Posterior vena cava (tissue), 2 donors: Measurements from ENCODE around the gene CFAP97. TPM values are rescaled to one million over a fixed set of nuclear protein-coding genes. Genes with fewer than 3 reads are reported as not detected.
A peak's percentile ranks its signal among the peaks of the same experiment; 100 is the strongest.
"Not testable (repeated sequence)": the region's sequence is repeated elsewhere in the genome, so short reads cannot be mapped to it uniquely, and the experiment has no call there.

Experiments
- DNase-seq: peaks from one replicate; pipeline ENCODE4 v3.0.0-alpha.2; 2020; ENCODE audit warnings: low spot score
- intact Hi-C, 2 donors: fragments of 100-400 bp; cut with DNase I; formaldehyde crosslinking; loops; one replicate each; pipeline versions ENCODE4 v1.14.1 to v1.14.2; 2022 to 2023
- total RNA-seq, 2 donors: library from RNA; stranded (reverse); fragmentation: NEBNext Ultra II Directional; extraction: Animal tissue kit (Norgen Biotek cat#: 25700); gene quantifications; one replicate each; pipeline ENCODE4 v1.2.1, GENCODE V29; 2021
- donor health status: DM: yes; HTN: yes; CAD: no.
- donor health status: DM: yes; HTN: yes; CAD: no.

The CFAP97 gene
- total RNA-seq, 2 donors from 2014 or later = 42.6 to 52.9 TPM

DNA sequence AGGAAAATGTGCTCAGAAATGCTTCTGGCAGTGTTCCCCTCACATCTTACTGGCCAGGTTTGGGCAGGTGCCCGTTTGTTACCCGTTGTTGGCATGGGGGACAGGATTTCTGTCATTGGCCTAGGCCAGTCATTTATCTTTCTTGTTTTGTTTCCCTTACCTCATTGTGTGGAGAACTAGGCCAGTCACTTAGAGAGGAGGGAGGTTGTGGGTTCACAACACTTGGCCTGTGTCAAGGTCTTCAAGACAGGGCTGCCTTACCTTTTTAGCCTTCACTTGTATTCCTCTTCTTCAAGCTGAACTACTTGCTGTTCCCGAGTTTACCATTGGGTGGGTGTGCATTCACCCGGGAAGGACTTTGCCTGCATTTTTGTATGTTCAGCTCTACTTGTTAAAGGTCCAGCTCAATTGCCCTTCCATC, 23.3 kb upstream of the CFAP97 start:
- intact Hi-C loops = no loop called here
- no peak for DNase-seq

- intact Hi-C loops = no loop called here
- no peak for DNase-seq
Measured at GRCh38 chr4:185225940-185226339, 22.1 kb upstream of the CFAP97 start.

- intact Hi-C loops = no loop called here
- no peak for DNase-seq
Measured at GRCh38 chr4:185224597-185224996, 20.8 kb upstream of the CFAP97 start.

DNA sequence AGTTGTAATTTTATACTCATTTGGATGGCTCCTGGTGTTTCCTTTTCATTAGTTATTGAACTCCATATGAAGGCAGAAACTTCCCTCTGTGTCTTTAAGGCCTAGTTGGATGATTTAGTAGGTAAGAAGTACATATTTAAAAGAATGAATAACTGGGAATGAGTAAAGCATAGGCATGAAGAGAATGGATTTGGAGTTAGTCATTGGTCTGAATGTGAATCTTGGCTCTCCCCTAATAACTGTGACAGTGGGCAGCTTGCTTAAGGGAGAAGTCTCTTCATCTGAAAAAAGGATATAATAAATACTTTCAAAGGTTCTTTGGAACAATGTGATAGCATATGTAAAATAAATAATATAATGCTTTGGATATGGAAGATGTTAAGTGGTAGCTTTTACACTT, 18.8 kb upstream of the CFAP97 start:
- no peak for DNase-seq
- intact Hi-C loops = no loop called here

GRCh38 chr4:185221912-185222311, 18.1 kb upstream of the CFAP97 start:
- intact Hi-C loops = no loop called here
- DNase-seq = no peak

- intact Hi-C loops = no loop called here
Measured at GRCh38 chr4:185221491-185221890, 17.7 kb upstream of the CFAP97 start.

GRCh38 chr4:185219551-185220344, 15.9 kb upstream of the CFAP97 start:
- intact Hi-C loops = loop anchor here in 1 of 2 donors (10.0 kb wide), 1 partner anchor 125 kb away; no protein-coding TSS in a partner anchor
- no peak for DNase-seq

More at GRCh38 chr4:185221491-185221890, 17.7 kb upstream of the CFAP97 start:
- DNase-seq = no peak

DNA sequence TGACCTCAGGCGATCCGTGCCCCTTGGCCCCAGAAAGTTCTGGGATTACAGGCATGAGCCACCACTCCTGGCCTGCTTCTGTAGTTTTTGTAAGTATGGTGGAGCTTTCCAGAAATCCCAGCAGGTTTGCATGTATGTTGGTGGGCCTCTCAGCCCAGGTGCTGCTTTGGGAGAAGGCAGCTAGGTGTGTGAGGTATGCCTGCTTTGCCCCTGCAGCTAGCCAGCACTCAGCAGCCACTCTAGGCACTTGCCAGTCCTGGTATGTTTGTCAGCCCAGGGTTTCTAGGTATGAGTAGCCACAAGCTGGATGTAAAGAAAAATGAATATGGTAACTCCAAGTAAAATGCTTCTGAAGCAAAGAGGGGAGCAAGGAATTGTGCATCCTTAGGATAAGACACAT, 14.5 kb upstream of the CFAP97 start:
- intact Hi-C loops = loop anchor here (1.0 to 10.0 kb wide), 2 partner anchors 41 to 126 kb away; no protein-coding TSS in a partner anchor
- DNase-seq = no peak

DNA sequence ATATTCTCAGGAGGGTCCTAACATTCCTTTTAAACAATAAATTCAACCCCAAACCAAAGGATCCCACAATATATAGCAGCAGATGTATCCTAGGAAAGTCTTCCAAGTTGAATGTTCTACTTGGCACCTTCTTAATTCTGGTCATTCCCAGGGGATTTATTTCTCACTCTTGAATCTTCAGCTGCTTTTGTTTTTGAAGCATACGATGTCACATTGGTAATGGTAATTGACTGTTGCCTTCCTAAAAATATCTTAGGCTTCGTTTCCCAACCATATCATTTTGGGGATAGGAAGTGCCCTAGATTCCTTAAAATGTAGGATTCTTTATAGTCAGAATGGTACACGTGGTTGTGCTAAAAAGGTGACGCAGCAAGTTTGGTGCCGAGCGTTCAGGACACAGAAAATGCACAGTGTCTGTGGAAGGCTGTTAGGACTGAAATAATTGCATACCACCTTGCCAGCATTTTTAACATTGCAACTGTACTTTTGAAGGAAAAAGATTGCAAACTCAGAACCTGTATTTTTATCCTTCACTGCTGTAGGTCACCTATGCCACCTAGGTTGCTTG, 13.7 kb upstream of the CFAP97 start:
- intact Hi-C loops = loop anchor here in 1 of 2 donors (10.0 kb wide), 1 partner anchor 127 kb away; no protein-coding TSS in a partner anchor
- no peak for DNase-seq

DNA sequence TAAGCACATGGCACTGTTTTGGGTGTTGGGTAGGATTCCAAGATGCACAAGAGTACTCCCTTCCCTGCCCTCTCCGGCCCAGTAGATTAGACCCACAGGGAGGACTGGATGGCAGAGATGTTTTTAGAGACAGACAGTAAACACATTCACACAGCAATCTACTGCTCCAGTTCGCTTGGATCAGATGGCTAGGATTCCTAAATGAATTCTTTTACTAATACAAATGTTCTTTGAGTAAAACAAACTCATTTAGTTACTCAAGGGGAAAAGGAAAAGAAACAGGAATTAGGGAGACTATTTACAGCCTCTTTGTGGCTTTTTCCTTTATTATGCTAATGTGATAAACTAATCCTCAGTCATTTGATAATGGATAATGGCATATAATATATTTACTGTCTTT, 11.5 kb upstream of the CFAP97 start:
- intact Hi-C loops = loop anchor here in 1 of 2 donors (10.0 kb wide), 1 partner anchor 130 kb away; no protein-coding TSS in a partner anchor
- no peak for DNase-seq

DNA sequence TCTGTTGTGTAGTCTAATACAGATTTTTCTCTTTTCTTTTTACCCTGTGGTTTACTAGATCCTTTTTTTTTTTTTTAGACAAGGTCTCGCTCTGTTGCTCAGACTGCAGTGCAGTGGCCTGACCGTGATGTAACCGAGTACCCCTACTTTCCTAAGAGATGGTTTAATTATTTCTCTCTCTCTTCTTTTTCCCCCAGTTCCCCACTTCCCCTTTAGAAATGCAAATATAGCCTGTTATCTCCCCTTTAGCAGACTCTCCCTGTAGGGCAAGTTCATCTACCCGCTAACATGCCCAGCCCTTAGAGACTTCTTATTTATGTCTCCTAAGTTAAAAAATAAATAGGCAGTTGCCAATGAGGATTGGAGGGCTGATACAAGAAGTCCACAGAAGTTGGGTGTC, 10.1 kb upstream of the CFAP97 start:
- intact Hi-C loops = loop anchor here in 1 of 2 donors (10.0 kb wide), 1 partner anchor 131 kb away; no protein-coding TSS in a partner anchor

DNA sequence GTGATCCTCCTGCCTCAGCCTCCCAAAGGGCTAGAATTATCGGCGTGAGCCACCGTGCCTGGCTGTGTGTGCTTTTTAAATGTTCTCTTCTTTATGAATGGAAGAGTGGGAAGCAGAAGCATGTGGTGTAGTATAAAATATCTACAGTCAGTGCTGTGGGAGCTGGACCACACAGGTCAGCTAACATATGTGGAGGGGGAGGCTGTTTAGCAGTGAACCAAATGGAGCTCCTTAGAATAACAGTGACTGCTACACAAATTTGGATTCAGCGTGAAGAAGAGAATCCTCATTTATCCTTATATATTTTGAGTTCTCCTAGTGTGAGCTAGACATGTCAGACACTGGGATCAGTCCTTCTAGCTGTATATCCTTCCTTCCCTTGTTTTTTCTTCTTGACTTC, 8.8 kb upstream of the CFAP97 start:
- intact Hi-C loops = loop anchor here in 1 of 2 donors (10.0 kb wide), 1 partner anchor 132 kb away; no protein-coding TSS in a partner anchor
- DNase-seq = no peak

More for the DNA sequence above, 10.1 kb upstream of the CFAP97 start:
- no peak for DNase-seq

DNA sequence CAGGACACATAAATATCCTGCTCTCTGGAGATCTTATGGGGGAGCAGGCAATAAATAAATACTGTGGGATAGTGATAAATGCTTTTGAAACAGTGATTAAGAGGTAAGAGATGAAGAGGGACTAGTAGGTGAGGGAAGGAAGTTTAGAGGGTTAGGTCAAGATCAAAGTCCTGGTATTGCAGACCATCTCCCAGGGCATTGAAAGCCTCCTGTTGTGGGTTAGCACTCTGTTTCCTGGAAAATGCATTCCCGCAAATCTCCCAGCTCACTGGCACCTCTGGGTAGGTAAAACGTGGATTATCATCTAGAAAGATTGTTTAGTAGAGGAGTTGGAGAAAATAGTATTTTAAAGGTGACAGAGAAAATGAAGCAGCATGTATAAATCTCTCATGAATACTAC, 7.8 kb upstream of the CFAP97 start:
- intact Hi-C loops = loop anchor here in 1 of 2 donors (10.0 kb wide), 1 partner anchor 133 kb away; no protein-coding TSS in a partner anchor
- no peak for DNase-seq

DNA sequence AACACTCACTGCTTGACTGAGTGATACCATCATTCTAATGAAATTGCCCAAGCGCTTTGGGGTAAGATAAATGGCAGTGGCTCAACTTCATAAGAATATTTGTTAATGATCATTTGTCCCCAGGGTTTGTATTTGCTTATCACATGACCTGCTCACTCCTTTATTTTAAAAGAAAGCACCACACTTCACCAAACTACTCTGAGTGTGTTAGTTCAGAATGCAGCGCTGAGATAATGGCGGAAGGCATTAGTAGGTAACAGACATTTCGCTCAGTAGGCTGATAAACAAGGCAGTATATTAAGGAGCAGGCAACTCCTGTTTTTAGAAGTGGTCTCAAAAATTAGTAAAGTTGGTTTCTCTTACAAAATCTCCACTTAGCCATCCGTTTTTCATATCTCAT, 7.2 kb upstream of the CFAP97 start:
- DNase-seq = no peak
- intact Hi-C loops = loop anchor here in 1 of 2 donors (10.0 kb wide), 1 partner anchor 134 kb away; no protein-coding TSS in a partner anchor

- DNase-seq = peak; percentile 89
- intact Hi-C loops = loop anchor here in 1 of 2 donors (10.0 kb wide), 1 partner anchor 134 kb away; no protein-coding TSS in a partner anchor
Measured at GRCh38 chr4:185210102-185210981, 6.5 kb upstream of the CFAP97 start.

DNA sequence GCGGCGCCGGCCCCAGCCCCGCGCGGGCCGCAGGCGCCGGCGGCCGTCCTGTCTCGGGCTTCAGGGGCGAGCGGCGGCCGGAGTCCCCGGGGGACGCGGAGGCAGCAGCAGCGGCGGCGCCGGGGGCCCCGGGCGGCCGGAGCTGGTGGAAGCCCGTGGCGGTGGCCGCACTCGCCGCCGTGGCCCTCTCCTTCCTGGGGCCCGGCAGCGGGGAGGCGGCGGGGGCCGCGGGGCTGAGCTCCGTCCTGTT, 6.0 kb upstream of the CFAP97 start:
- intact Hi-C loops = loop anchor here in 1 of 2 donors (10.0 kb wide), 2 partner anchors 135 to 185 kb away; partner anchors contain the start of genes ANKRD37 and LRP2BP
- not testable (repeated sequence) for DNase-seq

- peak; percentile 94 for DNase-seq
- intact Hi-C loops = loop anchor here in 1 of 2 donors (10.0 kb wide), 1 partner anchor 186 kb away; the partner anchor contains the start of genes ANKRD37 and LRP2BP
Measured at GRCh38 chr4:185209031-185209851, 5.4 kb upstream of the CFAP97 start, which contains the start of gene SNX25. Gene SNX25, plus strand, starts transcription at chr4:185209598. Its CDS starts 229 bp downstream, at chr4:185209827.

GRCh38 chr4:185207466-185207865, 3.7 kb upstream of the CFAP97 start:
- intact Hi-C loops = loop anchor here in 1 of 2 donors (10.0 kb wide), 1 partner anchor 187 kb away; the partner anchor contains the start of genes ANKRD37 and LRP2BP
- DNase-seq = no peak
